ENCODE measurements around the gene L3MBTL2.

Gene L3MBTL2

DNA sequence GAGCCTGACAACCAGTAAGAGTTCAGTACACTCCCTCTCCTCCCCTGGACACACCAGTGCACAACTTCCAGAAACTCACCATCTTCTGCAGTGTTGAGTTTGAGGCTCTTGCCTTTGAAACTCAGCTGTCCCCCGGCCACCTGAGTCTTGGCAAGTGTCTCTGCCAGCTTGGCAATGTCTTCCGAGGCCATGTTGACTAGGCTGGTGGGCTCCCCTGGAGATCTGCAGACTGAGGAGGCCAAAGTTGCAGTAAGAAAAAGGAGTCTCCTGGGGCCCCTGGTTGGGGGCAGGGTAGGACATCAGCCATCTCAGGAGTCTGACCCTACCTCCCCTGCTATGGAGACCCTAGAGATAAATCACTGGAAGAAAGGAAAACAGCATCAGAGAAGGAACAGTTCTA lies 75.7 kb downstream of the L3MBTL2 start:
- DNase-seq, result no peak

Measured in inflammatory macrophage treated with lipopolysaccharide for 1 hour (primary cell).